Central memory CD8-positive, alpha-beta T cell (primary cell): ENCODE results near the gene LHX3.

Source experiments
- ATAC-seq: fragments of 150-1000 bp; cut with Tn5 transposase; replicated peaks from 2 replicates; pipeline ENCODE4 v1.10.0; 2022; ENCODE audit warnings: mild to moderate bottlenecking, moderate FRiP score, moderate number of reproducible peaks; ENCODE audit not compliant: poor library complexity, severe bottlenecking; ENCODE audit errors: extremely low read depth
- DNase-seq, 2 donors: peaks; one replicate each; pipeline ENCODE4 v3.0.0; 2021; ENCODE audit warnings: low spot score in 2 of 2
- H3K27ac Mint-ChIP-seq: one replicate; pipeline ENCODE4 v1.8.0; 2022; ENCODE audit warnings: low read depth, mild to moderate bottlenecking, moderate library complexity, mixed read lengths
- H3K27me3 Mint-ChIP-seq: one replicate; pipeline ENCODE4 v1.8.0; 2022; ENCODE audit warnings: mixed read lengths
- H3K36me3 Mint-ChIP-seq: one replicate; pipeline ENCODE4 v1.8.0; 2022; ENCODE audit warnings: mild to moderate bottlenecking, moderate library complexity, mixed read lengths; ENCODE audit not compliant: insufficient read depth
- H3K4me1 Mint-ChIP-seq: one replicate; pipeline ENCODE4 v1.8.0; 2022; ENCODE audit warnings: mixed read lengths
- H3K4me3 Mint-ChIP-seq: one replicate; pipeline ENCODE4 v1.8.0; 2022; ENCODE audit warnings: mild to moderate bottlenecking, moderate library complexity, mixed read lengths
- H3K9me3 Mint-ChIP-seq: one replicate; pipeline ENCODE4 v1.8.0; 2022; ENCODE audit warnings: mixed read lengths

LHX3 gene

DNA sequence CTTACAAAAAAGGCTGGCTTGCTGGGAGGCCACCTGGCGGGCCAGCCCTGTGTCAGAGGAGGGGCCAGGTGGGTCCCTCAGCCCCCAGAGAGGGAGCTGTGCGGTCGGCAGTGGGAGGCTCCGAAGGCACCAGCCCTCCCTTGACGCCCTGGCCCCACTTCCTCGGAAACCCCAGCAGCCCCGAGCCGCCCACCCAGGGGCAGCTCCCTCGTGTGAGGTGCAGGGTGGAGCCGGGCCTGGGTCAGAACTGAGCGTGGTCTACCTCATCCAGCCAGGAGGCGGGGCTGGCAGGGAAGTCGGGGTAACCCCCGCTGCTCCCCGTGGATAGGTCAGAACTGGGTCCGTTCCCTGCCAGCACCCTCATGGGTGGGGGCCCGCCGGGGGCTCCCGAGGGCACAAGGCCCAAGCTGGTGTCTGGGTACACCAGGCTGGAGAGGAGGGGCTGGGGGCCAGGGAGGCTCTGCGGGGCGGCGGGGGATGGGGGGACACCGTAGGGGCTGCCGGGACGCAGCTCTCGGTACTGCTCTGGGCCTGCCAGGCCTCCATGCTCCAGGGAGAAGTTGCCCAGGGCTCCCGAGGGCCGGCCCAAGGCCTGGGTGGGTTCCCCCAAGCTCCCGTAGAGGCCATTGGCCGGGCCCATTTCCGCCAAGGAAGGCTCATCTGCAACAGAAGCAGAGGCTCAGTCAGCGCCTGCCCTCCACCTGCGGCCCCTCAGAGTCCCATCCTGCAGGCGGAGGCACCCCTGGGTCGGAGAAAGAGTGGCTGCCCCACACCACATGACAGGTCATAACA is 7.6 kb downstream of the LHX3 start:
- H3K27me3 Mint-ChIP-seq, result peaks cover 46% of the 10 kb centered on the region

DNA sequence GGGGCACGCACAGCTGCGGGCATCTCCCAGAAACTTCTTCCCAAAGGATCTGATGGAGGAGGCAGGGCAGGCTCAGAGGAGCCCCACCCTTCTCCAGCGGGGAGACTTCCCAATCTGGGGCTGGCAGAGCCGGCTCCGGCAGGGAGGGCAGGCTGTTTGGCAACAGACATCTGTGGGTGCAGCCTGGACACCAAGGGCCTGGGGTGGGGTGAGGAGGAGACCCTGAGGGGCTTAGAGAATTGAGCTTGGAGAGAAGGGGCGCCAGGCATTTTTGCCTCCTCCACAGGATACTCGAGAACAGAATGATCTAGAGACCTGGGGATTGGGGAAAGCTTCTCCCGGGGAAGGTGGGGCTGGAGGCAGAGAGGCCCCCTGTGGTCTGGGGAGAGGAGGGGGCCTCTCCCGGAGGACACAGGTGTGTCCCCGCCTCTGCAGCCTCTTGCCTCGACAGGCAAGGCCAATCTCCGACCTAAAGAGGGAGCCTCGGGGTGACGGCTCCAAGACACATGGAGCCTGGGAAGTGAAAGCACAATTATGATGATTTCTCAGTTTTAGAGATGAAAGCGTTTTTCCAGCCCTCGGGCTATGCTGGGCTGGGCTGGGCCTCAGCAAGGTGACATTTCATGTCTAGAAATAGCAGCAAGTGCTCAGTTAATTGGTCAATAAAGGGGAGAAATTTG is 8.4 kb downstream of the LHX3 start:
- peaks cover 50% of the 10 kb centered on the region for H3K27me3 Mint-ChIP-seq
- no peaks in the 10 kb centered on the region for H3K4me1 Mint-ChIP-seq

More for the DNA sequence above, 7.6 kb downstream of the LHX3 start:
- H3K27ac Mint-ChIP-seq, result no peak overlapping the region
- H3K9me3 Mint-ChIP-seq, result no peaks in the 10 kb centered on the region
- no peaks in the 10 kb centered on the region for H3K4me1 Mint-ChIP-seq
- no peak for DNase-seq
- H3K36me3 Mint-ChIP-seq, result no peaks in the 10 kb centered on the region
- ATAC-seq, result no peak
- H3K4me3 Mint-ChIP-seq, result no peak overlapping the region

DNA sequence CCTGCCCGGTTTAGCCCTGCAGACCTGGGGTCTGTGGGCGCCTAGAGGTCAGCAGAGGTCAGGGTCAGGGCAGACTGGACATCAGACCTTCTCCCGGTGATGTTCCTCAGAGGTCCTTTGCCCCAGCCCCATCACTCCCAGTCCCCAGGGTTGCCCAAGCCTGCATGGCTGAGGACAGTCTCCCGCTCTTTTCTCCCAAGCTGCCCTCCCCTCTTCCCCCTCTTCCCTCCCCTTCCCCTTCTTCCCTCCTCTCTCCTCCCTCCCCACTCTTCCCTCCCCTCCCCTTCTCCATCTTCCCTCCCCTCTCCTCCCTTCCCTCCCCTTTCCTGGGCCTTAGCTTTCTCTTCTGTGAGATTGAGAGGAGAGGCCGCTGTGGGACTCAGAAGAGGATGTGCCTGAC is 10.4 kb downstream of the LHX3 start:
- no peaks in the 10 kb centered on the region for H3K9me3 Mint-ChIP-seq
- H3K36me3 Mint-ChIP-seq, result no peaks in the 10 kb centered on the region
- ATAC-seq, result no peak
- H3K4me1 Mint-ChIP-seq, result no peaks in the 10 kb centered on the region
- DNase-seq, result no peak
- H3K27ac Mint-ChIP-seq, result no peak overlapping the region
- peaks cover 56% of the 10 kb centered on the region for H3K27me3 Mint-ChIP-seq
- no peak overlapping the region for H3K4me3 Mint-ChIP-seq

More for the DNA sequence above, 8.4 kb downstream of the LHX3 start:
- Mint-ChIP-seq H3K27ac (no peak overlapping the region), H3K9me3 (no peaks in the 10 kb centered on the region), H3K36me3 (no peaks in the 10 kb centered on the region), H3K4me3 (no peak overlapping the region)
- ATAC-seq (no peak), DNase-seq (no peak)

- Mint-ChIP-seq H3K27ac (no peak overlapping the region), H3K36me3 (no peaks in the 10 kb centered on the region), H3K27me3 (peaks cover 56% of the 10 kb centered on the region), H3K4me1 (no peaks in the 10 kb centered on the region), H3K9me3 (no peaks in the 10 kb centered on the region), H3K4me3 (no peak overlapping the region)
- no peak for DNase-seq
- no peak for ATAC-seq
These were observed 11.0 kb downstream of the LHX3 start for GRCh38 chr9:136193891-136194279.

DNA sequence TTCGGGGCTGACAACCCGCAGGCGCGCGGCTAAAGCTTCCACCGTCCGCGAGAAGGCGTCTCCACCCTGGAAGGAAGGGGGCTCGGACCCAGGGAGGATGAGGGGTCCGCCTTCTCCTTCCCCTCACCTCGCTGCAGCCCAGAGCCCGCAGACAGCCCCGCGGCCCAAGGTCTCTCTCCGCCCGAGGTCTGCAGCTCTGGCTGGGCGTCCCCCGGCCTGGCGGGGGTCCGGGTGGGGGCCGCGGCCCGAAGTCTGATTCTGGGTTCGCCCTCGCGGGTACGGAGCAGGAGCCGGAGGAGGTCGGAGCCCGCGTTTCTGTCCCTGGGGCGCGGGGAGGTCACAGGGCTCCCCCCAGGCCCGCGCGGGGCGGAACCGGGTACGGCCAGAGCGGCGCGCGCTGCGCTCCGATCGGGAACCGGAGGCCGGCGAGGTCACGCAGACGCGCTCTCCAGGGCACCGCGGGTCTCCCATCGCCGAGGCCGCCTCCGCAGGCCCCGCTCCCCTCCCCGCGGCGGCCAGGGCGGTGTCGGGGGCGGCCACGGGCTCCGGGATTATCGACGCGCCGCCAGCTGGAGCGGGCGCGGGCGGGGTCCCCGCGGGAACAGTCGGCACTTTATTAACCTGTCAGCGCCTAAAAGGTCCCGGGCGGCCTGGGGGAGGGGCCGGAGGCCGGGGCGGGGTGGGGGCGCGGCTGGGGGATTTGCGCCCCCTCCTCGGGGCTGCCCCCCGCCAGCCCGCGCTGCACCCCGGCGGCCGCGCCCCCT is 11.6 kb downstream of the LHX3 start:
- Mint-ChIP-seq H3K27me3 (peaks cover 54% of the 10 kb centered on the region), H3K4me3 (no peak overlapping the region), H3K4me1 (no peaks in the 10 kb centered on the region), H3K9me3 (no peaks in the 10 kb centered on the region), H3K36me3 (no peaks in the 10 kb centered on the region), H3K27ac (no peak overlapping the region)
- DNase-seq (no peak), ATAC-seq (no peak)

GRCh38 chr9:136192289-136193126 is 12.4 kb downstream of the LHX3 start:
- Mint-ChIP-seq H3K27me3 (peaks cover 52% of the 10 kb centered on the region), H3K36me3 (no peaks in the 10 kb centered on the region), H3K27ac (no peak overlapping the region), H3K4me1 (no peaks in the 10 kb centered on the region), H3K4me3 (no peak overlapping the region), H3K9me3 (no peaks in the 10 kb centered on the region)
- ATAC-seq (no peak), DNase-seq (no peak)

- no peaks in the 10 kb centered on the region for H3K4me1 Mint-ChIP-seq
- ATAC-seq (no peak), DNase-seq (no peak)
- H3K4me3 Mint-ChIP-seq, result no peak overlapping the region
- peaks cover 52% of the 10 kb centered on the region for H3K27me3 Mint-ChIP-seq
- H3K36me3 Mint-ChIP-seq, result no peaks in the 10 kb centered on the region
- no peak overlapping the region for H3K27ac Mint-ChIP-seq
- no peaks in the 10 kb centered on the region for H3K9me3 Mint-ChIP-seq
These were observed 13.0 kb downstream of the LHX3 start for GRCh38 chr9:136191960-136192286.

DNA sequence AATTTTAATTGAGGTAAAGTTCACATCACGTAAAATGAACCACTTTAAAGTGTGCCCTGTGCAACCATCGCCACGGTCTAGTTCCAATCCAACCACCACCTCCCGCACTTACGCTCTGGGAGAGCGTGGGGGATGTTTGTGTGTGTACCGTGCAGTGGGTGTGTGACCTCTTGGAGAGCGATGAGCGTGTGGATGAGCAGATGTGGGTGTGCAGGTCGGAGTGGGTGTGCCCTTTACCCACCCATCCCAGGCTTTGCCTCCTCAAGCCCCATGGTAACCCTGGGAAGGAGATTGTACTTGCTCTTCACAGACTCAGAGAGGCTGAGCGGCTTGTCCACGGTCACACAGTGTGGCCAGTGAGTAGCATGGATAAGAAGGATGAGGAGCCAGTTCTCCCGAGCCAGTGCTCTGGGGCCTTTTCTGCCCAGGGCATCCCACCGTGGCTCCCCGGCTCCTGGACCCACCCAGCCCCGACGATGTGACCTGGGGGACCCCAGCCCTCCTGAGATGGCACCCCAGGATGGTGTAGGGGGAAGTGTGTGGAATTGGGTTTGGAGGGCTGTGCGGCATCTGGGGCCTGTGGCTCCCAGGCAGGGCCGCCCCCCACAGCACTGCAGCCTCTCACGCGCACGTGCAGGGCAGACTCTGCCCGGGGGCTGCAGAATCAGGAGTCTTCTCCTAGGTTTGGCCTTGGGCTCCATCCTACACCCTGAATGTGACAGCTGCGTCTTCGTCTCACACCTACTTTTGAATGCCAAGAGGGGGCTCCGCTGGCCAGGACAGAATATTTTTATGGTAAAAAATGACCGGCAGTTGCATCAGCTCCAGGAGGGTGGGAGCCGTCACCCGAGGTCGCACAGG is 13.6 kb downstream of the LHX3 start:
- H3K27me3 Mint-ChIP-seq, result peaks cover 52% of the 10 kb centered on the region
- no peak overlapping the region for H3K27ac Mint-ChIP-seq
- H3K36me3 Mint-ChIP-seq, result no peaks in the 10 kb centered on the region
- DNase-seq (no peak), ATAC-seq (no peak)
- H3K9me3 Mint-ChIP-seq, result no peaks in the 10 kb centered on the region
- H3K4me1 Mint-ChIP-seq, result no peaks in the 10 kb centered on the region
- H3K4me3 Mint-ChIP-seq, result no peak overlapping the region

DNA sequence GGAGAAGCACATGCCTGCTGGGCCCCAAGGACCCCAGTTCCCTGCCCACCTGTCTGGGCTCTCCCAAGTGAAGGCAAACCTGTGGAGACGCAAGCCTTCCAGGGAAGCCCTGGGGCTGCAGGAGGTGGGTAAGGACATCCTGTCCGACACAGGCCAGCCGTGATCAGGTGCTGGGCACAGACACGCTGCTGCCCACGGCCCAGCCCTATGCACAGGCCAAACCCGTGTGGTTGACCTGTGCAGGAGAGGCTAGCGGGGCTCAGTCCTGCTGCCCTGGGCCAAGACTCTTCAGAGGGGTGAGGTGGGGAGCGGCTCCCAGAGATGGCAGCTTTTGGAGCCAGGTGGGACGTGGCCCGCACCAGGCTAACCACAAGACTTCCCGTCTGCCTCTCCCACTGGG is 14.3 kb downstream of the LHX3 start:
- ATAC-seq (no peak), DNase-seq (no peak)
- no peaks in the 10 kb centered on the region for H3K4me1 Mint-ChIP-seq
- no peak overlapping the region for H3K4me3 Mint-ChIP-seq
- H3K36me3 Mint-ChIP-seq, result no peaks in the 10 kb centered on the region
- peaks cover 49% of the 10 kb centered on the region for H3K27me3 Mint-ChIP-seq
- no peaks in the 10 kb centered on the region for H3K9me3 Mint-ChIP-seq
- no peak overlapping the region for H3K27ac Mint-ChIP-seq

DNA sequence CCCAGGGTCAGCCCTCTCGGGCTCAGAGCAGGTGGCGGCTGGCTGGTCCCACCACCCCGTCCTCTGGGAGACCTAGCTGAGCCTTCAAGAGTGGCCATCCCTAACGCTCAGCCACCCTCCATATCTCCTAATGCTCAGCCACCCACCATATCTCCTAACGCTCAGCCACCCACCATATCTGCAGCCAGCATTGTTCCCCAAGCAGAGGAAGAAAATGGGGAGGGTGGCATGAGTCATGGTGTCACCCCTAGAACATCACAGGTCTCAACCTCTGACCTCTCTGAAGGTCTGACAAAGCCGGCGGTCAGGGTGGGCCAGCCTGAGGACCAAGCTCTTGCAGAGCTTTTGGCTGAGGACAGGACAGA is 14.7 kb downstream of the LHX3 start:
- H3K4me3 Mint-ChIP-seq, result no peak overlapping the region
- no peak overlapping the region for H3K27ac Mint-ChIP-seq
- H3K9me3 Mint-ChIP-seq, result no peaks in the 10 kb centered on the region
- no peaks in the 10 kb centered on the region for H3K36me3 Mint-ChIP-seq
- ATAC-seq, result no peak
- H3K4me1 Mint-ChIP-seq, result no peaks in the 10 kb centered on the region
- H3K27me3 Mint-ChIP-seq, result peaks cover 49% of the 10 kb centered on the region
- DNase-seq, result no peak

DNA sequence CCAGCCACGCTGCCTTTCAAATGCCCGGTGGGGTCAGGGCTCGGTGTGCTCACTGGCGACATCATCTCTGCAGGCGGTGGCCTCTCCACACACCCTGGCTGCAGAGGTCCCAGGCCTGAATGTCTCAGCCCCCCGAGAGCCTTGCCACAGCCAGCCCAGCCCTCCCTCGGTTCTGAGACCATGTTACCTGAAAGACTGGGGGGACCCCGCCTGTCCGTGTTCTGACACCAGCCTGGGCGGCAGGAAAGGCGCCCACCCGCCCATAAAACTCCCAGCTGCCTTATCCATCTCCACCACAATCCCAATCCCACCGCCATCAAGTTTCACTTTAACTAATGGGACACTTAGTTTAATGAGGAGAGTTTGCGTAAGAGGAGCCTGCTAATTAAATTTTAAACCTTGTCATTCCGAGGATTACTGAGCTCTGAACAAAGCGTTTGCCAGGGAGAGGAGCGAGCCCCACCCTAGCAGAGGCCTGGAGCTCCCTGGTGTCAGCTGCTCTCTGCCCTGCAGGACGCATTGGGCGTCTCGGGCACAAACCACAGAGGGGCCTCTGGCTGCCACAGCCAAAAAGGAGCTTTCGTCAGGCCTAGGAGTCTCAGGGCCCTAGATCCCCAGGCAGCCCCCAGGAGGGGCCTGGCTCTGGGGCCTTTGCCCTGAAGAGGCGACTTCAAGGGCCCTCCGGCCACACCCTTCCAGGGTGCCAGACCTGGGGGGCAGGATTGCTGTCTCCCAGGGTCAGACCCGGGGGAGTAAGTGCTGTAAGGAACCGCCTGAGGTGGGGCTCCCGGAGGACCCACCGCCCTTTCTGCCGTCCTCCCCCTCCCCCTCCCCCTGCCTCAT is 15.3 kb downstream of the LHX3 start:
- H3K27me3 Mint-ChIP-seq, result peaks cover 55% of the 10 kb centered on the region
- H3K27ac Mint-ChIP-seq, result no peak overlapping the region
- no peaks in the 10 kb centered on the region for H3K36me3 Mint-ChIP-seq
- no peaks in the 10 kb centered on the region for H3K4me1 Mint-ChIP-seq
- ATAC-seq (no peak), DNase-seq (no peak)
- no peaks in the 10 kb centered on the region for H3K9me3 Mint-ChIP-seq
- no peak overlapping the region for H3K4me3 Mint-ChIP-seq
